ENCODE results near the gene GFOD1.

GRCh38 chr6:13485303-13485702 lies 2.1 kb downstream of the GFOD1 start:
- no peak for TF ChIP-seq CTCF (IDR thresholded peaks at IDR 0.05)
- no peak for TF ChIP-seq POLR2A (IDR thresholded peaks at IDR 0.05)

Measured in heart left ventricle (tissue), 13 donors.